Measurements from ENCODE around the gene NALCN. TPM values are rescaled to one million over a fixed set of nuclear protein-coding genes. Genes with fewer than 3 reads are reported as not detected.

The NALCN gene
- total RNA-seq, 2 donors from 2014 or later = 26.9 to 28.6 TPM

- no peak for ATAC-seq (ENCODE audit: insufficient number of reproducible peaks, low FRiP score, low read depth)
- no peak overlapping the region for H3K4me3 ChIP-seq
- peaks cover 2% of the 10 kb centered on the region for H3K36me3 ChIP-seq
- H3K9me3 ChIP-seq = no peaks in the 10 kb centered on the region
- H3K4me1 ChIP-seq (ENCODE audit: control insufficient read depth in 1 of 2, low read depth in 2 of 2) = no peaks in the 10 kb centered on the region
- no peak for TF ChIP-seq CTCF (IDR thresholded peaks at IDR 0.05)
- no peak for DNase-seq (ENCODE audit: low spot score)
- H3K27ac ChIP-seq = no peak overlapping the region
- no peaks in the 10 kb centered on the region for H3K27me3 ChIP-seq (replicated peaks; ENCODE audit: insufficient read depth)
These were observed 333.9 kb downstream of the NALCN start for GRCh38 chr13:101082441-101082840.

- no peak overlapping the region for H3K27ac ChIP-seq
- no peak overlapping the region for H3K4me3 ChIP-seq
- no peak for ATAC-seq (ENCODE audit: insufficient number of reproducible peaks, low FRiP score, low read depth)
- no peaks in the 10 kb centered on the region for H3K4me1 ChIP-seq (ENCODE audit: control insufficient read depth in 1 of 2, low read depth in 2 of 2)
- H3K27me3 ChIP-seq (replicated peaks; ENCODE audit: insufficient read depth) = no peaks in the 10 kb centered on the region
- DNase-seq (ENCODE audit: low spot score) = no peak
- no peaks in the 10 kb centered on the region for H3K9me3 ChIP-seq
- peaks cover 2% of the 10 kb centered on the region for H3K36me3 ChIP-seq
- TF ChIP-seq CTCF (IDR thresholded peaks at IDR 0.05) = no peak
These were observed 335.7 kb downstream of the NALCN start for GRCh38 chr13:101080616-101081015.

GRCh38 chr13:101065329-101065728 lies 351.0 kb downstream of the NALCN start:
- Histone ChIP-seq H3K4me1 (ENCODE audit: control insufficient read depth in 1 of 2, low read depth in 2 of 2) (no peaks in the 10 kb centered on the region), H3K27ac (no peak overlapping the region), H3K36me3 (peaks cover 7% of the 10 kb centered on the region), H3K4me3 (no peak overlapping the region), H3K9me3 (no peaks in the 10 kb centered on the region), H3K27me3 (replicated peaks; ENCODE audit: insufficient read depth) (no peaks in the 10 kb centered on the region)
- TF ChIP-seq CTCF (IDR thresholded peaks at IDR 0.05) = no peak
- DNase-seq (ENCODE audit: low spot score) (no peak), ATAC-seq (ENCODE audit: insufficient number of reproducible peaks, low FRiP score, low read depth) (no peak)

GRCh38 chr13:101059793-101060192 lies 356.5 kb downstream of the NALCN start:
- no peaks in the 10 kb centered on the region for H3K4me1 ChIP-seq (ENCODE audit: control insufficient read depth in 1 of 2, low read depth in 2 of 2)
- no peak for TF ChIP-seq CTCF (IDR thresholded peaks at IDR 0.05)
- H3K27me3 ChIP-seq (replicated peaks; ENCODE audit: insufficient read depth) = no peaks in the 10 kb centered on the region
- no peak overlapping the region for H3K27ac ChIP-seq
- no peak for DNase-seq (ENCODE audit: low spot score)
- H3K9me3 ChIP-seq = no peaks in the 10 kb centered on the region
- no peak overlapping the region for H3K4me3 ChIP-seq
- peaks cover 3% of the 10 kb centered on the region for H3K36me3 ChIP-seq
- ATAC-seq (ENCODE audit: insufficient number of reproducible peaks, low FRiP score, low read depth) = no peak

- H3K9me3 ChIP-seq = no peaks in the 10 kb centered on the region
- H3K27ac ChIP-seq = no peak overlapping the region
- peaks cover 3% of the 10 kb centered on the region for H3K36me3 ChIP-seq
- H3K4me3 ChIP-seq = no peak overlapping the region
- ATAC-seq (ENCODE audit: insufficient number of reproducible peaks, low FRiP score, low read depth) (no peak), DNase-seq (ENCODE audit: low spot score) (no peak)
- H3K27me3 ChIP-seq (replicated peaks; ENCODE audit: insufficient read depth) = no peaks in the 10 kb centered on the region
- no peak for TF ChIP-seq CTCF (IDR thresholded peaks at IDR 0.05)
- no peaks in the 10 kb centered on the region for H3K4me1 ChIP-seq (ENCODE audit: control insufficient read depth in 1 of 2, low read depth in 2 of 2)
These were observed 357.5 kb downstream of the NALCN start for GRCh38 chr13:101058841-101059240.
